RWPE2 (cell line): ENCODE measurements around the gene PTPRO.

Experiments used
- ATAC-seq: fragments of 200-7000 bp; cut with Tn5 transposase; 3 replicates; pipeline ENCODE4 v1.9.1; 2021; ENCODE audit warnings: low read depth
- DNase-seq: peaks from one replicate; pipeline ENCODE4 v3.0.0-alpha.2; 2020; ENCODE audit warnings: low spot score
- H3K27ac ChIP-seq: fragments of 450-650 bp; 2 replicates; pipeline ENCODE4 v1.5.1; 2017; ENCODE audit warnings: mild to moderate bottlenecking; ENCODE audit not compliant: poor library complexity, severe bottlenecking
- H3K27me3 ChIP-seq: fragments of 250-450 bp; sonication (Bioruptor Pico); 2 replicates; pipeline ENCODE4 v1.5.1; 2021; ENCODE audit warnings: mild to moderate bottlenecking, moderate library complexity; ENCODE audit not compliant: insufficient read depth, poor library complexity, severe bottlenecking
- H3K36me3 ChIP-seq: fragments of 250-450 bp; sonication (Bioruptor Pico); 2 replicates; pipeline ENCODE4 v1.5.1; 2020; ENCODE audit warnings: low read depth, mild to moderate bottlenecking, moderate library complexity
- H3K4me1 ChIP-seq: fragments of 250-450 bp; sonication (Bioruptor Pico); 2 replicates; pipeline ENCODE4 v1.5.1; 2021; ENCODE audit warnings: mild to moderate bottlenecking, moderate library complexity; ENCODE audit not compliant: insufficient read depth, poor library complexity, severe bottlenecking
- H3K4me3 ChIP-seq: fragments of 250-450 bp; sonication (Bioruptor Pico); 2 replicates; pipeline ENCODE4 v1.5.1; 2021; ENCODE audit warnings: mild to moderate bottlenecking, moderate library complexity; ENCODE audit not compliant: severe bottlenecking
- H3K9me3 ChIP-seq: fragments of 250-450 bp; sonication (Bioruptor Pico); 2 replicates; pipeline ENCODE4 v1.5.1; 2021; ENCODE audit warnings: mild to moderate bottlenecking, moderate library complexity; ENCODE audit not compliant: severe bottlenecking
- CTCF ChIP-seq: fragments of 450-650 bp; IDR thresholded peaks from one replicate; pipeline ENCODE4 v1.5.1; 2017; ENCODE audit warnings: mild to moderate bottlenecking, moderate library complexity; ENCODE audit not compliant: poor library complexity, severe bottlenecking

The PTPRO gene

GRCh38 chr12:15620741-15621539 is 298.6 kb downstream of the PTPRO start:
- no peaks in the 10 kb centered on the region for H3K27me3 ChIP-seq

DNA sequence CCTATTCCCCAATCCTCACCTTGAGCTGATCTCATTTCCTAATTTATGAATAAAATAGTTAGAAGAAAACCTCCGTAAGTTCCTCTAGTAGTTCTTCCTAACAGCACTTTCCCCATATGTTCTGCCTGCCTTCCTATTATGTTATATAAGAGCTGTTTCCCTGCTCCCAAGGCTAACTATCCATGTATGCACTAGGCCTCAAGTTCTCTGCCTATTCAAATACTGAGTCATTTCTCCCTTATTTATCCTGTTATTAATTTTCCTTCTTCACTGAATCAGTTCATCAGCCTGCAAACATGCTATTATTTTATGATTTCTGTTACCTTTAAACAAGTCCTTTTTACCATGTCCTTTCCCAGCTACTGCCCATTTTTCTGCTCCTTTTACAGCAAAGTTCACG is 302.8 kb downstream of the PTPRO start:
- DNase-seq (no peak), ATAC-seq (no peak)
- no peak for TF ChIP-seq CTCF
- H3K36me3 ChIP-seq = no peaks in the 10 kb centered on the region
- H3K27me3 ChIP-seq = no peaks in the 10 kb centered on the region
- H3K4me1 ChIP-seq = peaks cover 21% of the 10 kb centered on the region
- H3K4me3 ChIP-seq = no peak overlapping the region
- no peaks in the 10 kb centered on the region for H3K9me3 ChIP-seq
- H3K27ac ChIP-seq = no peak overlapping the region

More at GRCh38 chr12:15620741-15621539, 298.6 kb downstream of the PTPRO start:
- Histone ChIP-seq H3K36me3 (no peaks in the 10 kb centered on the region), H3K4me1 (no peaks in the 10 kb centered on the region), H3K27ac (no peak overlapping the region), H3K9me3 (no peaks in the 10 kb centered on the region), H3K4me3 (no peak overlapping the region)
- DNase-seq (no peak), ATAC-seq (no peak)
- no peak for TF ChIP-seq CTCF

GRCh38 chr12:15627995-15628945 is 306.0 kb downstream of the PTPRO start:
- ATAC-seq = no peak
- no peak for DNase-seq
- Histone ChIP-seq H3K4me3 (no peak overlapping the region), H3K36me3 (no peaks in the 10 kb centered on the region), H3K27me3 (no peaks in the 10 kb centered on the region), H3K4me1 (peaks cover 26% of the 10 kb centered on the region), H3K27ac (peak overlapping the region; percentile 86), H3K9me3 (no peaks in the 10 kb centered on the region)
- no peak for TF ChIP-seq CTCF

- H3K27ac ChIP-seq = peak overlapping the region; percentile 86
- peaks cover 34% of the 10 kb centered on the region for H3K4me1 ChIP-seq
- DNase-seq (no peak), ATAC-seq (peak; percentile 94)
- no peaks in the 10 kb centered on the region for H3K36me3 ChIP-seq
- no peaks in the 10 kb centered on the region for H3K27me3 ChIP-seq
- no peak for TF ChIP-seq CTCF
- H3K4me3 ChIP-seq = no peak overlapping the region
- H3K9me3 ChIP-seq = no peaks in the 10 kb centered on the region
Observed at GRCh38 chr12:15629108-15629507, 306.8 kb downstream of the PTPRO start.
